ENCODE data around the gene VASP.

The VASP gene

GRCh38 chr19:45528744-45529419, 21.6 kb downstream of the VASP start:
- Histone ChIP-seq H4K20me1 (ENCODE audit: insufficient read depth, low read length) (no peaks in the 10 kb centered on the region), H3F3A (ENCODE audit: insufficient read depth, low read length) (no peaks in the 10 kb centered on the region), H3K79me2 (ENCODE audit: low read length) (no peaks in the 10 kb centered on the region), H3K36me3 (replicated peaks; ENCODE audit: insufficient read depth, low read length) (no peaks in the 10 kb centered on the region; the same call in 1 of the 2 replicates), H3K9me3 (replicated peaks; ENCODE audit: insufficient read depth, low read length) (no peaks in the 10 kb centered on the region), H3K27me3 (replicated peaks; ENCODE audit: insufficient read depth, low read length) (no peaks in the 10 kb centered on the region), H3K4me1 (ENCODE audit: low read length) (no peaks in the 10 kb centered on the region), H2AFZ (ENCODE audit: low read length) (no peak overlapping the region), H3K9me2 (replicated peaks; ENCODE audit: insufficient read depth, low read length) (no peaks in the 10 kb centered on the region), H3K4me3 (ENCODE audit: low read length) (no peak overlapping the region), H3K27ac (ENCODE audit: low read length) (no peak overlapping the region), H3K4me2 (ENCODE audit: low read depth, low read length) (no peak overlapping the region), H3K9ac (ENCODE audit: low read length) (no peak overlapping the region)
- DNase-seq, result no peak
- TF ChIP-seq EZH2 (optimal IDR thresholded peaks at IDR 0.05; ENCODE audit: low read depth, low read length), result no peak
- TF ChIP-seq CTCF (IDR thresholded peaks at IDR 0.05; ENCODE audit: low read length), result no peak
- TF ChIP-seq EZH2phosphoT487 (IDR thresholded peaks at IDR 0.05; ENCODE audit: low read length), result no peak

- TF ChIP-seq EZH2 (optimal IDR thresholded peaks at IDR 0.05; ENCODE audit: low read depth, low read length) (no peak), CTCF (IDR thresholded peaks at IDR 0.05; ENCODE audit: low read length) (no peak), EZH2phosphoT487 (IDR thresholded peaks at IDR 0.05; ENCODE audit: low read length) (no peak)
- Histone ChIP-seq H3K4me3 (ENCODE audit: low read length) (no peak overlapping the region), H3K36me3 (replicated peaks; ENCODE audit: insufficient read depth, low read length) (no peaks in the 10 kb centered on the region; the same call in 1 of the 2 replicates), H3K9ac (ENCODE audit: low read length) (no peak overlapping the region), H3K27me3 (replicated peaks; ENCODE audit: insufficient read depth, low read length) (no peaks in the 10 kb centered on the region), H3K4me1 (ENCODE audit: low read length) (no peaks in the 10 kb centered on the region), H2AFZ (ENCODE audit: low read length) (no peak overlapping the region), H3K79me2 (ENCODE audit: low read length) (no peaks in the 10 kb centered on the region), H4K20me1 (ENCODE audit: insufficient read depth, low read length) (no peaks in the 10 kb centered on the region), H3K9me3 (replicated peaks; ENCODE audit: insufficient read depth, low read length) (no peaks in the 10 kb centered on the region), H3K27ac (ENCODE audit: low read length) (no peak overlapping the region), H3K4me2 (ENCODE audit: low read depth, low read length) (no peak overlapping the region), H3K9me2 (replicated peaks; ENCODE audit: insufficient read depth, low read length) (no peaks in the 10 kb centered on the region), H3F3A (ENCODE audit: insufficient read depth, low read length) (no peaks in the 10 kb centered on the region)
- no peak for DNase-seq
Measured at GRCh38 chr19:45529420-45529785, 22.1 kb downstream of the VASP start.

- Histone ChIP-seq H3K27me3 (replicated peaks; ENCODE audit: insufficient read depth, low read length) (no peaks in the 10 kb centered on the region), H3K79me2 (ENCODE audit: low read length) (no peaks in the 10 kb centered on the region), H2AFZ (ENCODE audit: low read length) (no peak overlapping the region), H3K4me2 (ENCODE audit: low read depth, low read length) (no peak overlapping the region), H3F3A (ENCODE audit: insufficient read depth, low read length) (no peaks in the 10 kb centered on the region), H3K4me3 (ENCODE audit: low read length) (no peak overlapping the region), H3K4me1 (ENCODE audit: low read length) (no peaks in the 10 kb centered on the region), H4K20me1 (ENCODE audit: insufficient read depth, low read length) (no peaks in the 10 kb centered on the region), H3K9ac (ENCODE audit: low read length) (no peak overlapping the region), H3K9me2 (replicated peaks; ENCODE audit: insufficient read depth, low read length) (no peaks in the 10 kb centered on the region), H3K36me3 (replicated peaks; ENCODE audit: insufficient read depth, low read length) (no peaks in the 10 kb centered on the region), H3K27ac (ENCODE audit: low read length) (no peak overlapping the region), H3K9me3 (replicated peaks; ENCODE audit: insufficient read depth, low read length) (no peaks in the 10 kb centered on the region)
- no peak for DNase-seq
- TF ChIP-seq EZH2 (optimal IDR thresholded peaks at IDR 0.05; ENCODE audit: low read depth, low read length) (no peak), CTCF (IDR thresholded peaks at IDR 0.05; ENCODE audit: low read length) (no peak), EZH2phosphoT487 (IDR thresholded peaks at IDR 0.05; ENCODE audit: low read length) (no peak)
Measured at GRCh38 chr19:45531349-45531748, 24.1 kb downstream of the VASP start.

Measured in MM.1S (cell line).